Measurements from ENCODE around the gene SNCG. TPM values are rescaled to one million over a fixed set of nuclear protein-coding genes. Genes with fewer than 3 reads are reported as not detected.

The SNCG gene
- polyA plus RNA-seq, 1 donor from 2014 or later: 6.1 TPM

GRCh38 chr10:86964847-86965190 is 6.4 kb downstream of the SNCG start:
- no peaks in the 10 kb centered on the region for H3K27me3 ChIP-seq (ENCODE audit: insufficient read depth, low read depth, low read length)
- no peak overlapping the region for H3K4me2 ChIP-seq (ENCODE audit: low read length)
- H3K79me2 ChIP-seq (replicated peaks; ENCODE audit: insufficient read depth, low read length): no peaks in the 10 kb centered on the region
- no peaks in the 10 kb centered on the region for H3K9me3 ChIP-seq (ENCODE audit: low read length)
- no peaks in the 10 kb centered on the region for H4K20me1 ChIP-seq (ENCODE audit: insufficient read depth)
- H3K9me2 ChIP-seq (ENCODE audit: insufficient read depth, low read length): no peaks in the 10 kb centered on the region
- H3K4me3 ChIP-seq (ENCODE audit: low read length): no peak overlapping the region
- H3K27ac ChIP-seq (ENCODE audit: low read length): no peak overlapping the region
- no peaks in the 10 kb centered on the region for H3K36me3 ChIP-seq (ENCODE audit: insufficient read depth, low read length)
- no peak overlapping the region for H3K9ac ChIP-seq (ENCODE audit: low read length)
- no peaks in the 10 kb centered on the region for H3F3A ChIP-seq (ENCODE audit: insufficient read depth, low read length, poor library complexity, severe bottlenecking)
- TF ChIP-seq, protein P1, sequence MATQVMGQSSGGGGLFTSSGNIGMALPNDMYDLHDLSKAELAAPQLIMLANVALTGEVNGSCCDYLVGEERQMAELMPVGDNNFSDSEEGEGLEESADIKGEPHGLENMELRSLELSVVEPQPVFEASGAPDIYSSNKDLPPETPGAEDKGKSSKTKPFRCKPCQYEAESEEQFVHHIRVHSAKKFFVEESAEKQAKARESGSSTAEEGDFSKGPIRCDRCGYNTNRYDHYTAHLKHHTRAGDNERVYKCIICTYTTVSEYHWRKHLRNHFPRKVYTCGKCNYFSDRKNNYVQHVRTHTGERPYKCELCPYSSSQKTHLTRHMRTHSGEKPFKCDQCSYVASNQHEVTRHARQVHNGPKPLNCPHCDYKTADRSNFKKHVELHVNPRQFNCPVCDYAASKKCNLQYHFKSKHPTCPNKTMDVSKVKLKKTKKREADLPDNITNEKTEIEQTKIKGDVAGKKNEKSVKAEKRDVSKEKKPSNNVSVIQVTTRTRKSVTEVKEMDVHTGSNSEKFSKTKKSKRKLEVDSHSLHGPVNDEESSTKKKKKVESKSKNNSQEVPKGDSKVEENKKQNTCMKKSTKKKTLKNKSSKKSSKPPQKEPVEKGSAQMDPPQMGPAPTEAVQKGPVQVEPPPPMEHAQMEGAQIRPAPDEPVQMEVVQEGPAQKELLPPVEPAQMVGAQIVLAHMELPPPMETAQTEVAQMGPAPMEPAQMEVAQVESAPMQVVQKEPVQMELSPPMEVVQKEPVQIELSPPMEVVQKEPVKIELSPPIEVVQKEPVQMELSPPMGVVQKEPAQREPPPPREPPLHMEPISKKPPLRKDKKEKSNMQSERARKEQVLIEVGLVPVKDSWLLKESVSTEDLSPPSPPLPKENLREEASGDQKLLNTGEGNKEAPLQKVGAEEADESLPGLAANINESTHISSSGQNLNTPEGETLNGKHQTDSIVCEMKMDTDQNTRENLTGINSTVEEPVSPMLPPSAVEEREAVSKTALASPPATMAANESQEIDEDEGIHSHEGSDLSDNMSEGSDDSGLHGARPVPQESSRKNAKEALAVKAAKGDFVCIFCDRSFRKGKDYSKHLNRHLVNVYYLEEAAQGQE (IDR thresholded peaks at IDR 0.05; ENCODE audit: borderline replicate concordance): no peak
- TF ChIP-seq EZH2 (IDR thresholded peaks at IDR 0.05; ENCODE audit: borderline replicate concordance, insufficient read depth, low read length, poor library complexity, severe bottlenecking) (no peak), RAD21 (conservative IDR thresholded peaks at IDR 0.05) (no peak), SMC3 (conservative IDR thresholded peaks at IDR 0.05; ENCODE audit: poor library complexity) (no peak), POLR2AphosphoS5 (IDR thresholded peaks at IDR 0.05) (no peak), TAF1 (IDR thresholded peaks at IDR 0.05; ENCODE audit: low read depth) (no peak), EP300 (conservative IDR thresholded peaks at IDR 0.05; ENCODE audit: poor library complexity, severe bottlenecking) (no peak), MXI1 (conservative IDR thresholded peaks at IDR 0.05; ENCODE audit: poor library complexity, severe bottlenecking) (no peak)
- TF ChIP-seq, protein P2, sequence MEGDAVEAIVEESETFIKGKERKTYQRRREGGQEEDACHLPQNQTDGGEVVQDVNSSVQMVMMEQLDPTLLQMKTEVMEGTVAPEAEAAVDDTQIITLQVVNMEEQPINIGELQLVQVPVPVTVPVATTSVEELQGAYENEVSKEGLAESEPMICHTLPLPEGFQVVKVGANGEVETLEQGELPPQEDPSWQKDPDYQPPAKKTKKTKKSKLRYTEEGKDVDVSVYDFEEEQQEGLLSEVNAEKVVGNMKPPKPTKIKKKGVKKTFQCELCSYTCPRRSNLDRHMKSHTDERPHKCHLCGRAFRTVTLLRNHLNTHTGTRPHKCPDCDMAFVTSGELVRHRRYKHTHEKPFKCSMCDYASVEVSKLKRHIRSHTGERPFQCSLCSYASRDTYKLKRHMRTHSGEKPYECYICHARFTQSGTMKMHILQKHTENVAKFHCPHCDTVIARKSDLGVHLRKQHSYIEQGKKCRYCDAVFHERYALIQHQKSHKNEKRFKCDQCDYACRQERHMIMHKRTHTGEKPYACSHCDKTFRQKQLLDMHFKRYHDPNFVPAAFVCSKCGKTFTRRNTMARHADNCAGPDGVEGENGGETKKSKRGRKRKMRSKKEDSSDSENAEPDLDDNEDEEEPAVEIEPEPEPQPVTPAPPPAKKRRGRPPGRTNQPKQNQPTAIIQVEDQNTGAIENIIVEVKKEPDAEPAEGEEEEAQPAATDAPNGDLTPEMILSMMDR (IDR thresholded peaks at IDR 0.05; ENCODE audit: poor library complexity, severe bottlenecking): no peak
- H2AFZ ChIP-seq (ENCODE audit: low read depth, low read length): no peak overlapping the region

DNA sequence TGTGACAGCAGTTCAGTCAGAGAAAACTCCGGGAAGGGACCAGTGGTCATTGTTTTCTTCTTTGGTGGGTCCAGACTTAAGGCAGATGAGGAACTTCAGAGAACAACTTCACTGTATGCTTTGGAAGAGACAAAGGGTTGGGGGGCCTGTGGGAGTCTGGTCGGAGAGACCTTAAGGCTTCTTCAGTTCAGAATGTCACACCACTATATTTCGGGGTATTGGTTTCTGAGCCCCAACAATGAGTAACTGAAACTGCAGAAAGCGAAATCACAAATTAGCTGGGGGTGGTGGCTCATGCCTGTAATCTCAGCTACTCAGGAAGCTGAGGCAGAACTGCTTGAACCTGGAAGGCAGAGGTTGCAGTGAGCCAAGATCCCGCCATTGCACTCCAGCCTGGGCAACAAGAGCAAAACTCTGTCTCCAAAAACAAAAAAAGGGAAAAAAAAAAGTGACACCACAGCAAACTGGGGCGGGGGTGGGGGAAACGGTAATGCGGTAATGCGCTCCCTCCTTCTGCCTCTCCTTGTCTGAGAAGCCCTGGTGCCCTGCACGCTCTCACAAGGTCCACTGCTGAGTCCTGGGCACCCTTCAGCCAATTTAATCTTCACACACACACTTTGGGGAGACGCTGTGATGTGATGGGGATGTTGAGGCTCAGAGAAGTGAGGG is 7.7 kb downstream of the SNCG start:
- no peak overlapping the region for H2AFZ ChIP-seq (ENCODE audit: low read depth, low read length)
- no peak overlapping the region for H3K4me2 ChIP-seq (ENCODE audit: low read length)

More for the DNA sequence above, 7.7 kb downstream of the SNCG start:
- Histone ChIP-seq H3K27me3 (ENCODE audit: insufficient read depth, low read depth, low read length) (peaks cover 8% of the 10 kb centered on the region), H3K4me3 (ENCODE audit: low read length) (no peak overlapping the region), H3K27ac (ENCODE audit: low read length) (no peak overlapping the region), H3K9me2 (ENCODE audit: insufficient read depth, low read length) (no peaks in the 10 kb centered on the region), H3K79me2 (replicated peaks; ENCODE audit: insufficient read depth, low read length) (no peaks in the 10 kb centered on the region), H3F3A (ENCODE audit: insufficient read depth, low read length, poor library complexity, severe bottlenecking) (no peaks in the 10 kb centered on the region), H3K36me3 (ENCODE audit: insufficient read depth, low read length) (no peaks in the 10 kb centered on the region), H4K20me1 (ENCODE audit: insufficient read depth) (no peaks in the 10 kb centered on the region), H3K9me3 (ENCODE audit: low read length) (no peaks in the 10 kb centered on the region), H3K9ac (ENCODE audit: low read length) (no peak overlapping the region)
- no peak for TF ChIP-seq MXI1 (conservative IDR thresholded peaks at IDR 0.05; ENCODE audit: poor library complexity, severe bottlenecking)
- no peak for TF ChIP-seq EZH2 (IDR thresholded peaks at IDR 0.05; ENCODE audit: borderline replicate concordance, insufficient read depth, low read length, poor library complexity, severe bottlenecking)
